ENCODE data around the gene RTN4. TPM values are rescaled to one million over a fixed set of nuclear protein-coding genes. Genes with fewer than 3 reads are reported as not detected.
A peak's percentile ranks its signal among the peaks of the same experiment; 100 is the strongest.
"Not testable (repeated sequence)": the region's sequence is repeated elsewhere in the genome, so short reads cannot be mapped to it uniquely, and the experiment has no call there.

The RTN4 gene
- total RNA-seq, 4 donors from 2014 or later = 249 to 292 (median 276) TPM

- no peak overlapping the region for H3K4me3 ChIP-seq (ENCODE audit: low read depth, poor library complexity, severe bottlenecking)
- no peak for DNase-seq (ENCODE audit: low spot score in 2 of 2)
- TF ChIP-seq POLR2A (IDR thresholded peaks at IDR 0.05) = no peak
- TF ChIP-seq, protein P1, sequence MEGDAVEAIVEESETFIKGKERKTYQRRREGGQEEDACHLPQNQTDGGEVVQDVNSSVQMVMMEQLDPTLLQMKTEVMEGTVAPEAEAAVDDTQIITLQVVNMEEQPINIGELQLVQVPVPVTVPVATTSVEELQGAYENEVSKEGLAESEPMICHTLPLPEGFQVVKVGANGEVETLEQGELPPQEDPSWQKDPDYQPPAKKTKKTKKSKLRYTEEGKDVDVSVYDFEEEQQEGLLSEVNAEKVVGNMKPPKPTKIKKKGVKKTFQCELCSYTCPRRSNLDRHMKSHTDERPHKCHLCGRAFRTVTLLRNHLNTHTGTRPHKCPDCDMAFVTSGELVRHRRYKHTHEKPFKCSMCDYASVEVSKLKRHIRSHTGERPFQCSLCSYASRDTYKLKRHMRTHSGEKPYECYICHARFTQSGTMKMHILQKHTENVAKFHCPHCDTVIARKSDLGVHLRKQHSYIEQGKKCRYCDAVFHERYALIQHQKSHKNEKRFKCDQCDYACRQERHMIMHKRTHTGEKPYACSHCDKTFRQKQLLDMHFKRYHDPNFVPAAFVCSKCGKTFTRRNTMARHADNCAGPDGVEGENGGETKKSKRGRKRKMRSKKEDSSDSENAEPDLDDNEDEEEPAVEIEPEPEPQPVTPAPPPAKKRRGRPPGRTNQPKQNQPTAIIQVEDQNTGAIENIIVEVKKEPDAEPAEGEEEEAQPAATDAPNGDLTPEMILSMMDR (IDR thresholded peaks at IDR 0.05) = no peak
- WGBS, 2 donors = 89 to 93% methylated on average over 7 of the region's 7 CpGs
- intact Hi-C loops (cut with DNase I; ENCODE audit: low total_unique reads) = no loop called here
Measured at GRCh38 chr2:55054106-55054875, 4.0 kb upstream of the RTN4 start.

DNA sequence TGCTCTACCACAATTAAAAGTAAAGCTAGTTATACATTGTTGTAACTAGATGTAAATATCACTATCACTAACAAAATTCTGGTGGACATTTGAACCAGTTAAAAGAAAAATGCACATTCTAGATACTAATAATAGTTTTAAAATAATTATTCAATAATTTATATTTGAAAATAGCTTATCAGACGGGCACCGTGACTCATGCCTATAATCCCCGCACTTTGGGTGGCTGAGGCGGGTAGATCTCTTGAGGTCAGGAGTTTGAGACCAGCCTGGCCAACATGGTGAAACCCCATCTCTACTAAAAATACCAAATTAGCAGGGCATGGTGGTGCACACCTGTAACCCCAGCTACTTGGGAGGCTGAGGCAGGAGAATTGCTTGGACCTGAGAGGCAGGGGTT is 3.0 kb upstream of the RTN4 start:
- DNase-seq (ENCODE audit: low spot score in 2 of 2); H3K4me3 ChIP-seq (ENCODE audit: low read depth, poor library complexity, severe bottlenecking); intact Hi-C loops (cut with DNase I; ENCODE audit: low total_unique reads): not testable (repeated sequence)
- WGBS, 2 donors = 74 to 98% methylated on average over 4 of the region's 4 CpGs

- no peak for DNase-seq (ENCODE audit: low spot score in 2 of 2)
- WGBS, 2 donors = 70 to 73% methylated on average over 7 of the region's 7 CpGs
- H3K4me3 ChIP-seq (ENCODE audit: low read depth, poor library complexity, severe bottlenecking) = no peak overlapping the region
Measured at GRCh38 chr2:55052129-55053061, 2.1 kb upstream of the RTN4 start.

DNA sequence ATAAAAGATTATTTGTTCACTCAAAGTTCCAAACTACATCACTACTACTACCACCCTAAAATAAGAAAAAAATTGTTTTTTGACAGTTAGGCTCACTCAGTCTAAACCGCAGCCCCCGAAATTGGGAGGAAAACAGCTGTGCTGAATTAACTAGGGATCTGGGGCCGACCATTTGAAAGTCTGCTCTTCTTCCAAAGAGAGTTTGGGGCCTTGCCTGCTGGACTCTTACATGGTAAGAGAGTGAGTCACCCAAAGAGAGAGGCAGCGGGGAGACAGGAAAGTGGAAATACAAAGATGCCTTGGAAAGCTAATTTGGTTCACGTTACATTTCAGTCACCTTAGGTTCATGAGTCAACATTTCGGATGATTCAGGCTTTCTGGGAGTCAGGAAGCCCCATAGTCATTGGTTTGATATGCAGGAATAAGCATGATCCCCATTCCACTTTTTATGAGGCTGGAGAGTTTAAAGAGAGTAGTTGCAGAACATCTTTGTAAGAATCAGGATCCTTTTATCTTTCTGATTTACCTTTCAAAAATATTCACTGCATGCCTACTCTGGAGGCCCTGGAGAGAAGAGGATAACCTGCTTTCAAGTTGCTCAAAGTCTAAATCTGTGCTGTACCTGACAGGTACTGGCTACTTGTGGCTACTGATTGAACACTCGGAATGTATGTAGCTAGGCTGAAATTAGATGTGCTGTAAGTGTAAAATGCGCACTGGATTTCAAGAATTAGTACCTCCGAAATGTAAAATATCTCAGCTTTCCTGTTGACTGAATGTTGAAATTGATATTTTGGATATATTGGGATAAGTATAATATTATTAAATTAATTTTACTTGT is 995 bp upstream of the RTN4 start:
- H3K4me3 ChIP-seq (ENCODE audit: low read depth, poor library complexity, severe bottlenecking) = peak overlapping the region; percentile 29
- intact Hi-C loops (cut with DNase I; ENCODE audit: low total_unique reads) = no loop called here
- 21 to 23% methylated on average over 9 of the region's 9 CpGs for WGBS, 2 donors
- TF ChIP-seq POLR2A (IDR thresholded peaks at IDR 0.05) = no peak
- TF ChIP-seq, protein P1 (IDR thresholded peaks at IDR 0.05) = no peak
- peak; percentile 85 to 92 for DNase-seq (ENCODE audit: low spot score in 2 of 2)

More at GRCh38 chr2:55052129-55053061, 2.1 kb upstream of the RTN4 start:
- intact Hi-C loops (cut with DNase I; ENCODE audit: low total_unique reads) = no loop called here
- TF ChIP-seq, protein P1 (IDR thresholded peaks at IDR 0.05) = no peak

DNA sequence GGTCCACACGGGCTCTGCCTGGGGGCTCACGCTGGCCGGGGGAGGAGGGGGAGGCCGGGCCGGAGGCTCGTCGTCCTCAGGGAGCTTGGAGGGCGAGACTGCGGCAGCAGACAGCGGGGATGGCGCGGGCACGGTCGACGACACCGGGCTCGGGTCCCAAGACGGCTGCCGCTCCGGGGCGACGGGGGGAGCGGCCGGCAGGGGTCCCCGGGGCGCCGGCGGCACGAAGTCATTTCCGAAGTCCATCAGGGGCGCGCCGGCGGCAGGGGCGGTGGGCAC is 491 bp downstream of the RTN4 start:
- intact Hi-C loops (cut with DNase I; ENCODE audit: low total_unique reads) = loop anchor here (10.0 kb wide), 1 partner anchor 115 kb away; no protein-coding TSS in a partner anchor
- WGBS, 2 donors = 0 to 2% methylated on average over 10 to 20 of the region's 35 CpGs
- no peak for DNase-seq (ENCODE audit: low spot score in 2 of 2)
- H3K4me3 ChIP-seq (ENCODE audit: low read depth, poor library complexity, severe bottlenecking) = peak overlapping the region; percentile 82
- TF ChIP-seq, protein P1 (IDR thresholded peaks at IDR 0.05) = no peak
- no peak for TF ChIP-seq POLR2A (IDR thresholded peaks at IDR 0.05)
